ENCODE measurements around the gene MED9. TPM values are rescaled to one million over a fixed set of nuclear protein-coding genes. Genes with fewer than 3 reads are reported as not detected.

MED9 gene
- total RNA-seq, 1 experiment from 2014 or later: 20.4 TPM

DNA sequence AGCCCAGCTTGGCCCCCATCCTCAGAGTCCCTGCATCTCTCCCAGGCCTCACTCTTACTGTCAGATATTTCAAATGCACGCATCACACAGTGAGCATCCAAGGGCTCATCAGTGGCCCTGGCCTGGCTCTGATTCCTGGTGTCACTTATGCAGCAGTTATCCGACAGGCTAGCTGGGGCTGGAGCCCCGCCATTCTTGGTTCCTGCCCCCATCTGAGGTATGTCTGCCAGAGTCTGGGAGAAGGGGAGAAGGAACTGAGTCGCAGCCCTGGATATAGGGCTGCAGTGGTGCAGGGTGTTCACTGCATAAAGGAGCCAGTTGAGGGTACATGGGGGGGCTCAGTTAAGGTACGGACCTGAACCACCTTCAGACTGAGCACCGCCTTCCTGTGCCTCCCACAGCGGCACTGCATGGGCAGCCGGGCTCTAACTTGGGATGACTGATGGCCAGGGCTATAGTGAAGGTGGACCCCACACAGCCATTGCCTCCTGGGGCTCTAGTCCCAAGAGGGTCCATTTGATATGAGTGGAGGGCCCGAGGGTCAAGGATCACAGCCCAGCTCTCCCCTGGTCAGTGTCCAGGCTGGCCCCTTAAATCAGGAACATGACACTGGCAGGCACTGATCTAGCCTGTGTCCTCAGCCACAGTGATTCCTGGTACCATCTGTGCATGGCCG is 21.2 kb downstream of the MED9 start:
- TF ChIP-seq EZH2 (IDR thresholded peaks at IDR 0.05; ENCODE audit: borderline replicate concordance, low read depth, low read length, poor library complexity, severe bottlenecking): no peak
- H3K9me3 ChIP-seq (ENCODE audit: low read depth, low read length, poor library complexity, severe bottlenecking): no peaks in the 10 kb centered on the region
- peaks cover 34% of the 10 kb centered on the region for H3K4me1 ChIP-seq (ENCODE audit: insufficient read depth, low read length, poor library complexity, severe bottlenecking)
- no peak overlapping the region for H3K4me3 ChIP-seq (ENCODE audit: low read depth, low read length, poor library complexity, severe bottlenecking)
- CTCF ChIA-PET: interaction anchor here (2.3 kb wide), 1 partner anchor 71 kb away, joined by 26 read pairs; no protein-coding TSS in a partner anchor
- no peak for DNase-seq (ENCODE audit: low spot score)
- no TSS peak for BruUV-seq (replicated peaks)
- H3K27me3 ChIP-seq (replicated peaks; ENCODE audit: insufficient read depth, low read depth, low read length, poor library complexity): peaks cover 13% of the 10 kb centered on the region
- no peak overlapping the region for H3K27ac ChIP-seq (ENCODE audit: low read depth, low read length, poor library complexity, severe bottlenecking)
- intact Hi-C loops (cut with micrococcal nuclease; ENCODE audit: unreplicated experiment): loop anchor here (1.0 to 10.0 kb wide), 6 partner anchors 73 to 537 kb away; partner anchors contain the start of genes ATPAF2 and GID4
- H3K36me3 ChIP-seq (ENCODE audit: insufficient read depth, low read length, poor library complexity, severe bottlenecking): no peaks in the 10 kb centered on the region
- POLR2A ChIA-PET (ENCODE audit: low non-redundant PET): no interaction called here

DNA sequence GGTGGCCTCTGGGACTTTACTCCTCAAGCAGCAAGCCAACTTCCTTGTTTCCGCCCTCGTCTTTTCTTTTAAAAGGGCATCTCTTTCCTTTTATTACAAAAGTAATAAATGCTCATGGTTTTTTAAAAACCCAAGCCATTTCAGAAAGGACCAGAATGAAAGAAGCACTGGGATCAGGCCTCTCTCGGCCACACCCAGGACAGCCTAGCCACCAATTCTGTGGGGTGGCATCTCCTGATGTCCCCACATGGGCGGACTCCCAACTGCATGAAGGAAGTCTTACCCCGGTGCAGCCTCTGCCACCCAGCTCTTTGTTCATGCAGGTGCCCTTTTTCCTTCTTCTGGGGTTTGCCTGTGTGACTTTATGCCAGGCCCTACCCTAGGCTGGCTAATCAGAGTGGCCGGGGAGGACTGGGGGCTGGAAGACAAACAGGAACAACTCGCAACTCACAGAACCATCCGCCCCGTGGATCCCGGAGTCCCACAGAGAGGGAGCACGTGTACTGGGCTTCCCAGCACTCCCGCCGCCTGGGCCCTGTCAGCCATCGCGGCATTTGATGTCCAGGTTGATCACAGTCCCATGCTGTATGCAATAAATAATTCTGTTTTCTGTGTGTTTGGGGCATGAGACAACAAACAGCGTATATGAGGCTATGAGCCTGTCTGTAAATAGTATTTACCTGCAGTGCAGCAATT is 22.0 kb downstream of the MED9 start:
- CTCF ChIA-PET: no interaction called here
- peaks cover 27% of the 10 kb centered on the region for H3K4me1 ChIP-seq (ENCODE audit: insufficient read depth, low read length, poor library complexity, severe bottlenecking)
- BruUV-seq (replicated peaks): no TSS peak
- H3K27ac ChIP-seq (ENCODE audit: low read depth, low read length, poor library complexity, severe bottlenecking): no peak overlapping the region
- POLR2A ChIA-PET (ENCODE audit: low non-redundant PET): no interaction called here
- peaks cover 13% of the 10 kb centered on the region for H3K27me3 ChIP-seq (replicated peaks; ENCODE audit: insufficient read depth, low read depth, low read length, poor library complexity)
- no peak overlapping the region for H3K4me3 ChIP-seq (ENCODE audit: low read depth, low read length, poor library complexity, severe bottlenecking)
- intact Hi-C loops (cut with micrococcal nuclease; ENCODE audit: unreplicated experiment): loop anchor here (5.0 to 10.0 kb wide), 2 partner anchors 419 to 536 kb away; partner anchors contain the start of genes ATPAF2 and GID4
- no peaks in the 10 kb centered on the region for H3K36me3 ChIP-seq (ENCODE audit: insufficient read depth, low read length, poor library complexity, severe bottlenecking)
- no peak for TF ChIP-seq EZH2 (IDR thresholded peaks at IDR 0.05; ENCODE audit: borderline replicate concordance, low read depth, low read length, poor library complexity, severe bottlenecking)
- TF ChIP-seq, protein P1, sequence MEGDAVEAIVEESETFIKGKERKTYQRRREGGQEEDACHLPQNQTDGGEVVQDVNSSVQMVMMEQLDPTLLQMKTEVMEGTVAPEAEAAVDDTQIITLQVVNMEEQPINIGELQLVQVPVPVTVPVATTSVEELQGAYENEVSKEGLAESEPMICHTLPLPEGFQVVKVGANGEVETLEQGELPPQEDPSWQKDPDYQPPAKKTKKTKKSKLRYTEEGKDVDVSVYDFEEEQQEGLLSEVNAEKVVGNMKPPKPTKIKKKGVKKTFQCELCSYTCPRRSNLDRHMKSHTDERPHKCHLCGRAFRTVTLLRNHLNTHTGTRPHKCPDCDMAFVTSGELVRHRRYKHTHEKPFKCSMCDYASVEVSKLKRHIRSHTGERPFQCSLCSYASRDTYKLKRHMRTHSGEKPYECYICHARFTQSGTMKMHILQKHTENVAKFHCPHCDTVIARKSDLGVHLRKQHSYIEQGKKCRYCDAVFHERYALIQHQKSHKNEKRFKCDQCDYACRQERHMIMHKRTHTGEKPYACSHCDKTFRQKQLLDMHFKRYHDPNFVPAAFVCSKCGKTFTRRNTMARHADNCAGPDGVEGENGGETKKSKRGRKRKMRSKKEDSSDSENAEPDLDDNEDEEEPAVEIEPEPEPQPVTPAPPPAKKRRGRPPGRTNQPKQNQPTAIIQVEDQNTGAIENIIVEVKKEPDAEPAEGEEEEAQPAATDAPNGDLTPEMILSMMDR (conservative IDR thresholded peaks at IDR 0.05; ENCODE audit: low read depth, low read length): no peak
- no peaks in the 10 kb centered on the region for H3K9me3 ChIP-seq (ENCODE audit: low read depth, low read length, poor library complexity, severe bottlenecking)
- no peak for DNase-seq (ENCODE audit: low spot score)

DNA sequence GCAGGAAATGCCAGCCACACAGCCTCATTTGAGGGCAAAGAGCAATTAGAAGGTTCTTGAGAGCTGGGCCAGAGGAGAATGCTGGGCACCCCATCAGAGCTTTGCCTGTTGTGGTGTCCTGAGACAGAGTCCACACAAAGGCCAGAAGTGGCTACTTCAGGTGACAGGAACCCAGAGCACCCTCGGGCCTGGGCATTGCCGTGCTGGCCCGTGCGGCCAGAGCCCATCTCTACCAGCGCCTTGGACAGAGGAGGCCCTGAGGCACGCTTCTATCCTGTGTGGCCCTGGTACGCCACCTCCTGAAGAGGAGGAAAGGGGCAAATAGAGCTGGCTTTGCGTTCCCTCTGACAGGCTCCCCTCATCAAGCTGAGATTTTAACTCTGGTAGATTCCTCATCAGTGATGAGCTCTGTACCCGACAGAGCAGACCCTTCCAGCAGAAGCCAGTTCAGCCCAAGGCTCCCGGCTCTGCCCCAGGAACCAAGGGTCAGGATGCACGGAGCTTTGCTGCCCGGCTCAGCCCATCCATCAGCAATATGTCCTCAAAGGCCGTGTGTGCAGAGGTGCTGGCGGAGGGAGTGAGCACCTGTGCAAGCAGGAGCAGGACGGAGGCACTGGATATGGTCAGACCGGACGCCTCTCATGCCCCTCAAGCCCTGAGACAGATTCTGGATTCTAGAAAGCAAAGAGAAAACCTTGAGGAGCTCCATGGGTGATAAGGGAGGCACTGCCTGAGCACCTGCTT is 22.8 kb downstream of the MED9 start:
- ChIA-PET CTCF (no interaction called here), POLR2A (ENCODE audit: low non-redundant PET) (no interaction called here)
- Histone ChIP-seq H3K9me3 (ENCODE audit: low read depth, low read length, poor library complexity, severe bottlenecking) (no peaks in the 10 kb centered on the region), H3K4me3 (ENCODE audit: low read depth, low read length, poor library complexity, severe bottlenecking) (no peak overlapping the region), H3K36me3 (ENCODE audit: insufficient read depth, low read length, poor library complexity, severe bottlenecking) (no peaks in the 10 kb centered on the region), H3K27ac (ENCODE audit: low read depth, low read length, poor library complexity, severe bottlenecking) (no peak overlapping the region), H3K27me3 (replicated peaks; ENCODE audit: insufficient read depth, low read depth, low read length, poor library complexity) (peaks cover 13% of the 10 kb centered on the region), H3K4me1 (ENCODE audit: insufficient read depth, low read length, poor library complexity, severe bottlenecking) (peaks cover 19% of the 10 kb centered on the region)
- intact Hi-C loops (cut with micrococcal nuclease; ENCODE audit: unreplicated experiment): loop anchor here (5.0 to 10.0 kb wide), 2 partner anchors 418 to 535 kb away; partner anchors contain the start of genes ATPAF2 and GID4
- BruUV-seq (replicated peaks): no TSS peak
- TF ChIP-seq, protein P1 (conservative IDR thresholded peaks at IDR 0.05; ENCODE audit: low read depth, low read length): no peak
- TF ChIP-seq EZH2 (IDR thresholded peaks at IDR 0.05; ENCODE audit: borderline replicate concordance, low read depth, low read length, poor library complexity, severe bottlenecking): no peak
- no peak for DNase-seq (ENCODE audit: low spot score)
